ENCODE results near the gene COPS3. TPM values are rescaled to one million over a fixed set of nuclear protein-coding genes. Genes with fewer than 3 reads are reported as not detected.
A peak's percentile ranks its signal among the peaks of the same experiment; 100 is the strongest.

Gene COPS3
- total RNA-seq, 4 donors from 2014 or later: 21.4 to 36.3 (median 29.4) TPM

- DNase-seq: peak in 1 of 3 donors; percentile 34
- TF ChIP-seq CTCF (IDR thresholded peaks at IDR 0.05) (no peak), POLR2A (IDR thresholded peaks at IDR 0.05) (no peak)
These were observed 34.2 kb upstream of the COPS3 start for GRCh38 chr17:17315142-17315821.

DNA sequence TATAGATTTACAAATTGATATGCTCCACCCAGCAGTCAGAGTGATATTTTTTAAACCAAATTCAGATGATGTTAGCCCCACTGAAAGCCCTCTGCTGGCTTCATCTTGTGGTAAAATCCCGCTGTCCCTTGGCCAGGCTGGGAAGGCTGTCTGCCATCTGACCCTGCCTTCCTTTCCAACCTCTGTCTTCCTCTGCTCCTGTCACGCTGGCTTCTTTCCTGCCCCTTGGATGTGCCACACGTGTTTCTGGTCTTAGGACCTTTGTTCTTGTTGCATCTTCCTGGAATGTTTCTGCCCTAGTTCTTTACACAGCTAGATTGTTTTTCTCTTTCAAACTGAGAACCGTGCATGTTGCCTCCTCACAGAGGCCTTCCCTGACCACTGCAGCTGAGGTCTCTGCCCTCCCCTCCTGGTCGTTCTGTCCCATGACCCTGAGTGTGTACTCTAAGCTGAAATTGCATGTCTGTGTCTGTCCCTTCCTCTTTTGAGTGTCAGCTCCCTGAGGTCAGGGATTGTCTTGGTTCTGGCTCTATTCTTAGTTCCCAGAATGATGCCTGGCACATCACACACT lies 33.5 kb upstream of the COPS3 start:
- Histone ChIP-seq H3K36me3 (no peaks in the 10 kb centered on the region), H3K4me3 (no peak overlapping the region), H3K27me3 (no peaks in the 10 kb centered on the region), H3K9me3 (no peaks in the 10 kb centered on the region), H3K4me1 (no peaks in the 10 kb centered on the region), H3K27ac (no peak overlapping the region)
- peak in 1 of 3 donors; percentile 8 for DNase-seq
- TF ChIP-seq CTCF (IDR thresholded peaks at IDR 0.05) (no peak), POLR2A (IDR thresholded peaks at IDR 0.05) (no peak)

More at GRCh38 chr17:17315142-17315821, 34.2 kb upstream of the COPS3 start:
- no peak overlapping the region for H3K4me3 ChIP-seq
- no peaks in the 10 kb centered on the region for H3K27me3 ChIP-seq
- no peaks in the 10 kb centered on the region for H3K36me3 ChIP-seq
- H3K9me3 ChIP-seq: no peaks in the 10 kb centered on the region
- H3K4me1 ChIP-seq: no peaks in the 10 kb centered on the region
- H3K27ac ChIP-seq: no peak overlapping the region

GRCh38 chr17:17313350-17313991 lies 32.4 kb upstream of the COPS3 start:
- H3K27me3 ChIP-seq: no peaks in the 10 kb centered on the region
- no peak overlapping the region for H3K27ac ChIP-seq
- no peaks in the 10 kb centered on the region for H3K9me3 ChIP-seq
- no peaks in the 10 kb centered on the region for H3K36me3 ChIP-seq
- H3K4me3 ChIP-seq: no peak overlapping the region
- DNase-seq: peak; percentile 62 to 83 (median 70)
- TF ChIP-seq CTCF (IDR thresholded peaks at IDR 0.05) (peak; percentile 53 to 77 (median 68)), POLR2A (IDR thresholded peaks at IDR 0.05) (no peak)
- H3K4me1 ChIP-seq: no peaks in the 10 kb centered on the region

DNA sequence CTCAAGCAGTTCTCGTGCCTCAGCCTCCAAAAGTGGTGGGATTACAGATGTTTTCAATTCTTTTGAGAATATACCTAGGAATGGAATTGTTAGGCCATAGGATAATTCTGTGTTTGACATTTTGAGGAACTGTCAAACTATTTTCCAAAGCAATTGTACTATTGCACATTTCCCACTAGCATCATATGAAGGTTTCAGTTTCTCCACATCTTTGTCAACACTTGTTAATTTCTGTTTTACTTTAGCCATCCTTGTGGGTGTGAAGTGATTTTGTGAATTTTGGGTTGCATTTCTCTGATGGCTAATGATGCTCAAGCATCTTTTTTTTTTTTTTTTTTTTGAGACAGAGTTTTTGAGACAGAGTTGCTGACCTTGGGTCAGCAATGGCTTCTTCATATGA lies 28.3 kb upstream of the COPS3 start:
- DNase-seq: no peak
- H3K27ac ChIP-seq: no peak overlapping the region
- TF ChIP-seq POLR2A (IDR thresholded peaks at IDR 0.05) (no peak), CTCF (IDR thresholded peaks at IDR 0.05) (no peak)
- H3K27me3 ChIP-seq: no peaks in the 10 kb centered on the region
- no peaks in the 10 kb centered on the region for H3K9me3 ChIP-seq
- H3K36me3 ChIP-seq: no peaks in the 10 kb centered on the region
- H3K4me3 ChIP-seq: no peak overlapping the region
- peaks cover 0 to under 1% (median 0%) of the 10 kb centered on the region in 4 donors for H3K4me1 ChIP-seq

DNA sequence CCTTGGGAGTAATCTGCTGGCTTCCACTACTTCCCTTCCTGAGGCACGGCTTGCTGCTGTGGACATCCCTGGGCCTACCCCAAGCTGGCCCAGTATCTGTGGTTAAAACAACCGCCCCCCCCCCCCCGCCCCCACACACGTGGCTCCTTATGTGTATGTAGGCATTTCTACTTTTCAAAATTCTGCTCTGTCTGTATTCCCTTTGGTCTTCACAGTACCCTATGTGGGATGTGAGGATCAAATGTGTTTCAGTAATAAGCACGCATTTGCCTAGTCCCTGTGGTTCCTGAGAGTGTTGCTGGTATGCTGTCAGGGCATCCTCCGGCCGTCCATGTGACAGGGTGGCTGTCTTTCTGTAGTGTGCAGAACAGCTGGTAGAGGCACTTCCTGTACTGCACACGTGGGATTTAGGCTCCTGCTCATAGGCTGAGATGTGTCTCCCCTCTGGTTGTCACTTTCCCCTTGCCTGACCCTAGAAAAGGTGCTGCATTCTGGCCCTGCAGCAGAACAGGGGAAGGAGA lies 24.3 kb upstream of the COPS3 start:
- DNase-seq: peak in 2 of 3 donors; percentile 69 to 81
- no peak overlapping the region for H3K4me3 ChIP-seq
- no peaks in the 10 kb centered on the region for H3K27me3 ChIP-seq
- no peaks in the 10 kb centered on the region for H3K9me3 ChIP-seq
- no peaks in the 10 kb centered on the region for H3K36me3 ChIP-seq
- peaks cover 0 to 13% (median 6%) of the 10 kb centered on the region in 4 donors for H3K4me1 ChIP-seq
- TF ChIP-seq CTCF (IDR thresholded peaks at IDR 0.05) (no peak), POLR2A (IDR thresholded peaks at IDR 0.05) (no peak)
- peak overlapping the region in 3 of 4 donors; percentile 4 to 55 (median 32) for H3K27ac ChIP-seq

All from Peyer's patch (tissue), 4 donors.